ENCODE measurements around the gene POGLUT3.
A peak's percentile ranks its signal among the peaks of the same experiment; 100 is the strongest.

POGLUT3 gene

GRCh38 chr11:108535384-108535955, 37.3 kb upstream of the POGLUT3 start:
- peaks cover 8 to 9% of the 10 kb centered on the region in 2 donors for H3K4me1 ChIP-seq (ENCODE audit: control insufficient read depth in 2 of 2, insufficient read depth in 1 of 2, low read depth in 1 of 2, low read length in 2 of 2)
- H4K8ac ChIP-seq (ENCODE audit: low read depth, low read length), result no peak overlapping the region
- H3K36me3 ChIP-seq (replicated peaks in 1 of 2; ENCODE audit: control insufficient read depth in 2 of 2, insufficient read depth in 2 of 2, low read length in 2 of 2), result no peaks in the 10 kb centered on the region
- no peak for DNase-seq (ENCODE audit: low spot score)
- no peak overlapping the region for H3K4ac ChIP-seq (ENCODE audit: low read length)
- no CpG with 5 or more reads among the region's 6 CpGs for WGBS, 2 donors (ENCODE audit: extremely low coverage in 2 of 2, insufficient read length in 2 of 2, insufficient replicate concordance in 1 of 2)
- H2BK12ac ChIP-seq (ENCODE audit: low read length), result no peak overlapping the region
- no peak overlapping the region for H2BK120ac ChIP-seq (ENCODE audit: low read depth, low read length)
- no peaks in the 10 kb centered on the region for H3K79me1 ChIP-seq (ENCODE audit: low read depth, low read length)
- no peak overlapping the region for H4K91ac ChIP-seq (ENCODE audit: low read depth, low read length, poor library complexity)
- H3K18ac ChIP-seq (ENCODE audit: low read length), result no peak overlapping the region
- no peaks in the 10 kb centered on the region for H3K9me3 ChIP-seq (replicated peaks in 1 of 2; ENCODE audit: control insufficient read depth in 2 of 2, insufficient read depth in 1 of 2, low read depth in 1 of 2, low read length in 2 of 2)
- no peak overlapping the region for H3K27ac ChIP-seq (replicated peaks; ENCODE audit: low read length)
- no peak overlapping the region for H2AFZ ChIP-seq (ENCODE audit: low read length)
- no peak overlapping the region for H3K14ac ChIP-seq (ENCODE audit: low read length)
- no peaks in the 10 kb centered on the region for H3K27me3 ChIP-seq (ENCODE audit: control insufficient read depth in 3 of 3, insufficient read depth in 3 of 3, low read depth in 1 of 3, low read length in 3 of 3)
- no peak overlapping the region for H3K4me2 ChIP-seq (ENCODE audit: insufficient read depth, low read length, poor library complexity, severe bottlenecking)
- no peak overlapping the region for H2BK15ac ChIP-seq (ENCODE audit: low read length)
- H3K9ac ChIP-seq (ENCODE audit: low read depth, low read length, poor library complexity), result no peak overlapping the region
- H3K4me3 ChIP-seq (ENCODE audit: low read length in 2 of 2), result no peak overlapping the region
- H2BK5ac ChIP-seq (ENCODE audit: low read length), result no peak overlapping the region
- no peak overlapping the region for H2AK5ac ChIP-seq (ENCODE audit: low read depth, low read length)
- no peak overlapping the region for H3K23ac ChIP-seq (ENCODE audit: low read depth, low read length, poor library complexity)

DNA sequence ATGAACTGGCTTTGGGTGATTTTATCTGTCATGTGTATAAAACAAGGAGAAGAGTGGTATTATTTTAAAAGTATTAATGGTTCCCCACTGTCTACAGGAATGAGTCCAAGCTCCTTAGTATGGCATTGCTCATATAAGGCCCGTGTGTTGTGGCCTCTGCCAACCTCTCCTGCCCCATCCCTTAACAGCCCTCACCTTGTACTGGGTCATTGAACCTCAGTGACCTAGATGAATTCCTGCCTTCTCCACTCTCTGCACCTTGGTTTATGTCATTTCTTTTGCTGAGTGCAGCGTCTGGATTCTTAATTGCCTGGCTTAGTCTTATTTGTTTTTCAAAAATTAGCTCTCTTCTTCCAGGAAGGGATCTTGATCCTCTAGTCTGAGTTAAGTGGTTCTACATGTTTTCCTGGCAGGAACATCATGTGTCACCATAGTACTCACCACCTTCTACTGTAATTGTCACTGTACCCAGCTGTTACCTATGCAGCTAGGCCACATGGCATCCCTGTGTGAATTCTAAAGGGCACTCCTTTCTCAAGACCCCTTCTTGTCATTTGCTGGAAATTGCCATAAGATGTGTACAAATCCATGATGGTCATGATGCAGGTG, 36.2 kb upstream of the POGLUT3 start:
- Histone ChIP-seq H2AK5ac (ENCODE audit: low read depth, low read length) (no peak overlapping the region), H3K18ac (ENCODE audit: low read length) (no peak overlapping the region), H3K9me3 (replicated peaks in 1 of 2; ENCODE audit: control insufficient read depth in 2 of 2, insufficient read depth in 1 of 2, low read depth in 1 of 2, low read length in 2 of 2) (no peaks in the 10 kb centered on the region), H2BK120ac (ENCODE audit: low read depth, low read length) (no peak overlapping the region), H3K14ac (ENCODE audit: low read length) (no peak overlapping the region), H3K4me3 (ENCODE audit: low read length in 2 of 2) (no peak overlapping the region), H3K36me3 (replicated peaks in 1 of 2; ENCODE audit: control insufficient read depth in 2 of 2, insufficient read depth in 2 of 2, low read length in 2 of 2) (no peaks in the 10 kb centered on the region), H3K27ac (replicated peaks; ENCODE audit: low read length) (no peak overlapping the region), H3K4me2 (ENCODE audit: insufficient read depth, low read length, poor library complexity, severe bottlenecking) (no peak overlapping the region), H2BK15ac (ENCODE audit: low read length) (no peak overlapping the region), H4K91ac (ENCODE audit: low read depth, low read length, poor library complexity) (no peak overlapping the region), H3K4me1 (ENCODE audit: control insufficient read depth in 2 of 2, insufficient read depth in 1 of 2, low read depth in 1 of 2, low read length in 2 of 2) (peaks cover 8 to 9% of the 10 kb centered on the region in 2 donors), H3K79me1 (ENCODE audit: low read depth, low read length) (no peaks in the 10 kb centered on the region), H3K27me3 (ENCODE audit: control insufficient read depth in 3 of 3, insufficient read depth in 3 of 3, low read depth in 1 of 3, low read length in 3 of 3) (no peaks in the 10 kb centered on the region), H2BK12ac (ENCODE audit: low read length) (no peak overlapping the region), H3K4ac (ENCODE audit: low read length) (no peak overlapping the region), H2BK5ac (ENCODE audit: low read length) (no peak overlapping the region), H2AFZ (ENCODE audit: low read length) (no peak overlapping the region), H3K9ac (ENCODE audit: low read depth, low read length, poor library complexity) (no peak overlapping the region), H3K23ac (ENCODE audit: low read depth, low read length, poor library complexity) (no peak overlapping the region), H4K8ac (ENCODE audit: low read depth, low read length) (no peak overlapping the region)
- DNase-seq (ENCODE audit: low spot score), result no peak
- WGBS, 2 donors (ENCODE audit: extremely low coverage in 2 of 2, insufficient read length in 2 of 2, insufficient replicate concordance in 1 of 2), result no CpG with 5 or more reads among the region's 2 CpGs

DNA sequence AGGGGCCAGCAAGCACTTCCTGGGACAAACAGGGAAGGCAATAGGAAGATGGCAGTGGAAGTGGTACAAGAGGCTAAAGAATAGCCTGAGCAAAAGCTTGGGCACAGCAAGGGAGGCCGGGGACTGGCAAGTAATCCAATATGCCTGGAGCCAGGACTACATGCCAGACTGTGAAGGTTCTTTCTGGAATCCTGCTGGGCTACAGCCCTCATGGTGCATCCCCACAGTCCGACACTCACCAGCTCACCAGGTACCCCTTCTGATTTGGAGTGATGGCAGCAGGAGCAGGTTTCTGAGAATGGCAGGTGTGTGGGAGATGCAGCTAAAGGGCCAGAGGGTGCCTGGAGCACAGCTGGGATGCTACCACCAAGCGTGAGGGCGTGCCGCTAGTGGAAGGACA, 32.2 kb upstream of the POGLUT3 start:
- Histone ChIP-seq H2BK5ac (ENCODE audit: low read length) (no peak overlapping the region), H3K4me1 (ENCODE audit: control insufficient read depth in 2 of 2, insufficient read depth in 1 of 2, low read depth in 1 of 2, low read length in 2 of 2) (no peaks in the 10 kb centered on the region), H3K23ac (ENCODE audit: low read depth, low read length, poor library complexity) (no peak overlapping the region), H3K9ac (ENCODE audit: low read depth, low read length, poor library complexity) (no peak overlapping the region), H2BK15ac (ENCODE audit: low read length) (no peak overlapping the region), H2AFZ (ENCODE audit: low read length) (no peak overlapping the region), H3K14ac (ENCODE audit: low read length) (no peak overlapping the region), H3K4me3 (ENCODE audit: low read length in 2 of 2) (peak overlapping the region in 1 of 2 donors; percentile 45), H2AK5ac (ENCODE audit: low read depth, low read length) (no peak overlapping the region), H2BK120ac (ENCODE audit: low read depth, low read length) (no peak overlapping the region), H3K79me1 (ENCODE audit: low read depth, low read length) (no peaks in the 10 kb centered on the region), H3K4me2 (ENCODE audit: insufficient read depth, low read length, poor library complexity, severe bottlenecking) (no peak overlapping the region), H3K36me3 (replicated peaks in 1 of 2; ENCODE audit: control insufficient read depth in 2 of 2, insufficient read depth in 2 of 2, low read length in 2 of 2) (no peaks in the 10 kb centered on the region), H4K91ac (ENCODE audit: low read depth, low read length, poor library complexity) (no peak overlapping the region), H4K8ac (ENCODE audit: low read depth, low read length) (no peak overlapping the region), H2BK12ac (ENCODE audit: low read length) (no peak overlapping the region), H3K27me3 (ENCODE audit: control insufficient read depth in 3 of 3, insufficient read depth in 3 of 3, low read depth in 1 of 3, low read length in 3 of 3) (no peaks in the 10 kb centered on the region), H3K27ac (replicated peaks; ENCODE audit: low read length) (no peak overlapping the region), H3K4ac (ENCODE audit: low read length) (no peak overlapping the region), H3K9me3 (replicated peaks in 1 of 2; ENCODE audit: control insufficient read depth in 2 of 2, insufficient read depth in 1 of 2, low read depth in 1 of 2, low read length in 2 of 2) (no peaks in the 10 kb centered on the region), H3K18ac (ENCODE audit: low read length) (no peak overlapping the region)
- DNase-seq (ENCODE audit: low spot score), result no peak
- no CpG with 5 or more reads among the region's 5 CpGs for WGBS, 2 donors (ENCODE audit: extremely low coverage in 2 of 2, insufficient read length in 2 of 2, insufficient replicate concordance in 1 of 2)

GRCh38 chr11:108527382-108527781, 29.2 kb upstream of the POGLUT3 start:
- no peak overlapping the region for H3K23ac ChIP-seq (ENCODE audit: low read depth, low read length, poor library complexity)
- H2BK120ac ChIP-seq (ENCODE audit: low read depth, low read length), result no peak overlapping the region
- no peaks in the 10 kb centered on the region for H3K9me3 ChIP-seq (replicated peaks in 1 of 2; ENCODE audit: control insufficient read depth in 2 of 2, insufficient read depth in 1 of 2, low read depth in 1 of 2, low read length in 2 of 2)
- H2BK12ac ChIP-seq (ENCODE audit: low read length), result no peak overlapping the region
- H3K4me3 ChIP-seq (ENCODE audit: low read length in 2 of 2), result no peak overlapping the region
- H2AK5ac ChIP-seq (ENCODE audit: low read depth, low read length), result no peak overlapping the region
- no CpG with 5 or more reads among the region's 6 CpGs for WGBS, 2 donors (ENCODE audit: extremely low coverage in 2 of 2, insufficient read length in 2 of 2, insufficient replicate concordance in 1 of 2)
- H3K14ac ChIP-seq (ENCODE audit: low read length), result no peak overlapping the region
- no peak overlapping the region for H2BK15ac ChIP-seq (ENCODE audit: low read length)
- no peak overlapping the region for H3K18ac ChIP-seq (ENCODE audit: low read length)
- H3K4me2 ChIP-seq (ENCODE audit: insufficient read depth, low read length, poor library complexity, severe bottlenecking), result no peak overlapping the region
- no peaks in the 10 kb centered on the region for H3K4me1 ChIP-seq (ENCODE audit: control insufficient read depth in 2 of 2, insufficient read depth in 1 of 2, low read depth in 1 of 2, low read length in 2 of 2)
- H2BK5ac ChIP-seq (ENCODE audit: low read length), result no peak overlapping the region
- no peak overlapping the region for H3K9ac ChIP-seq (ENCODE audit: low read depth, low read length, poor library complexity)
- H3K79me1 ChIP-seq (ENCODE audit: low read depth, low read length), result no peaks in the 10 kb centered on the region
- DNase-seq (ENCODE audit: low spot score), result no peak
- H3K36me3 ChIP-seq (replicated peaks in 1 of 2; ENCODE audit: control insufficient read depth in 2 of 2, insufficient read depth in 2 of 2, low read length in 2 of 2), result no peaks in the 10 kb centered on the region
- H3K27me3 ChIP-seq (ENCODE audit: control insufficient read depth in 3 of 3, insufficient read depth in 3 of 3, low read depth in 1 of 3, low read length in 3 of 3), result no peaks in the 10 kb centered on the region
- no peak overlapping the region for H3K4ac ChIP-seq (ENCODE audit: low read length)
- no peak overlapping the region for H4K91ac ChIP-seq (ENCODE audit: low read depth, low read length, poor library complexity)
- no peak overlapping the region for H4K8ac ChIP-seq (ENCODE audit: low read depth, low read length)
- H2AFZ ChIP-seq (ENCODE audit: low read length), result no peak overlapping the region
- no peak overlapping the region for H3K27ac ChIP-seq (replicated peaks; ENCODE audit: low read length)

Measured in neuronal stem cell (in vitro differentiated cells).